Lower leg skin (tissue), 3 donors: Measurements from ENCODE around the gene PIP5KL1.

Experiments
- CTCF ChIP-seq, 3 donors: fragments of 450-650 bp; IDR thresholded peaks; one replicate each; pipeline ENCODE4 v1.5.1; 2016; ENCODE audit warnings: antibody characterized with exemption in 3 of 3, mild to moderate bottlenecking in 3 of 3, moderate library complexity in 2 of 3
- POLR2A ChIP-seq, 2 donors: fragments of 450-650 bp; IDR thresholded peaks; one replicate each; pipeline ENCODE4 v1.6.1; 2016 to 2017; ENCODE audit warnings: antibody characterized with exemption in 2 of 2, mild to moderate bottlenecking in 1 of 2, moderate library complexity in 1 of 2

GRCh38 chr9:127873223-127873691, 57.3 kb downstream of the PIP5KL1 start:
- TF ChIP-seq POLR2A (IDR thresholded peaks at IDR 0.05) (no peak), CTCF (IDR thresholded peaks at IDR 0.05) (no peak)
